ENCODE data around the gene ZNF423. TPM values are rescaled to one million over a fixed set of nuclear protein-coding genes. Genes with fewer than 3 reads are reported as not detected.

The ZNF423 gene
- total RNA-seq, 4 donors from 2014 or later, result 1.4 to 20.6 (median 4.7) TPM

DNA sequence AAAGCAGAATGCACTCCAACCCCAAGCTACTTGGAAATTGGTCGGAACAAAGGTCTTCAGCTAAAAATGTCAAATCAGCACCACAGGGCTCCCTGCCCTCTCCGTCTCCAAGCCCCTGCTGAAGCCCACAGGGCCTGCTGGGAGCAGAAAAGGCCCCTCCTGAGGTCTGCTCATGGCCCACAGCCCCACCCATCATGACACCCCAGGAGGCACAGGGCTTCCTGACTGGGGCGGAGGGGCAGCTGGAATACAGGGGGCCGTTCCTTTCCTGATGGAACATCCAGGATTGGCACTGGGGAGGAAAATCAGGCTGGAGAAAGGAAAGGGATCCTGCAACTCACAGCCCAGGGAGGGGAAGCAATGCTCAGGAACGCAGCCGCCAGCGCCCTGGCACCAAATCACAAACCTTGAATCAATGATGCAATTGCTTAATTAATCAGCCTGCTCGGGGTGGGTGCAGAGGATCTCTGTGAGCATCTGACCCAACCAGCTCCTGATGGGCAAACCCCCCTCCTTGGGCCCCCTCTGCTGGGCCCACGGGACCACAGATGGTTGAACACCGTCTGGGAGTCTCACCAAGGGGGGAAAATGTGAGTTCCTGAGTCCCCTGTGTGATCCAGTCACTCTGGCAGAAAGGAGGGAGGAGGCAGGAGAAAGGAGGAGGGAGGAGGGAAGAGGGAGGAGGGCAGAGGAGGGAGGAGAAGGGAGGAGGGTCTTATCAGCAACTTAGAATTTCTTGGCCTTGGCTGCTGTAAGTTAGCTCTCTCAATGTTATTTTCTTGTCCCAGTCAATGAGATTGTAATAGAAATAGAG lies 155.5 kb downstream of the ZNF423 start:
- TF ChIP-seq POLR2A (IDR thresholded peaks at IDR 0.05) (no peak), CTCF (IDR thresholded peaks at IDR 0.05) (no peak)
- DNase-seq, result no peak
- H3K4me1 ChIP-seq, result no peaks in the 10 kb centered on the region
- no peaks in the 10 kb centered on the region for H3K9me3 ChIP-seq
- no peaks in the 10 kb centered on the region for H3K27me3 ChIP-seq
- H3K4me3 ChIP-seq, result no peak overlapping the region
- no peaks in the 10 kb centered on the region for H3K36me3 ChIP-seq
- H3K27ac ChIP-seq, result peak overlapping the region in 1 of 4 donors; percentile 46

DNA sequence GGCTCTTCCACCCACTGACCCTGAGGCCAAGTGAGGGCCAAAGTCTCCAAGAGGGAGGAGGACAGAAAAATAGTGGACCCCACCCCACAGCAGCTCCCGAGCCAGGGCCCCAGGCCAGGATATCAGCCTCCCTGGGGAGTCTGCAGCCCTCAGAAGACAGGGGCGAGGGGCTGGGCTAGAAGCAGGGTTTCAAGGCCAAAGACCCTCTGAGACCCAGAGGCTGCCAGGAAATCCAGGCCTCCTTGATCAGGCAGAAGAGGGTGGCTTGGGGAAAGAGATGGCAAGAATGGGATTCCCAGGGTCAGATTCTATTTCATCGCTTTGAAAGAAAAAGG lies 156.1 kb downstream of the ZNF423 start:
- Histone ChIP-seq H3K36me3 (no peaks in the 10 kb centered on the region), H3K9me3 (no peaks in the 10 kb centered on the region), H3K4me1 (no peaks in the 10 kb centered on the region), H3K27ac (peak overlapping the region in 2 of 4 donors; percentile 6 to 35), H3K4me3 (no peak overlapping the region), H3K27me3 (no peaks in the 10 kb centered on the region)
- DNase-seq, result no peak
- TF ChIP-seq POLR2A (IDR thresholded peaks at IDR 0.05) (no peak), CTCF (IDR thresholded peaks at IDR 0.05) (no peak)

DNA sequence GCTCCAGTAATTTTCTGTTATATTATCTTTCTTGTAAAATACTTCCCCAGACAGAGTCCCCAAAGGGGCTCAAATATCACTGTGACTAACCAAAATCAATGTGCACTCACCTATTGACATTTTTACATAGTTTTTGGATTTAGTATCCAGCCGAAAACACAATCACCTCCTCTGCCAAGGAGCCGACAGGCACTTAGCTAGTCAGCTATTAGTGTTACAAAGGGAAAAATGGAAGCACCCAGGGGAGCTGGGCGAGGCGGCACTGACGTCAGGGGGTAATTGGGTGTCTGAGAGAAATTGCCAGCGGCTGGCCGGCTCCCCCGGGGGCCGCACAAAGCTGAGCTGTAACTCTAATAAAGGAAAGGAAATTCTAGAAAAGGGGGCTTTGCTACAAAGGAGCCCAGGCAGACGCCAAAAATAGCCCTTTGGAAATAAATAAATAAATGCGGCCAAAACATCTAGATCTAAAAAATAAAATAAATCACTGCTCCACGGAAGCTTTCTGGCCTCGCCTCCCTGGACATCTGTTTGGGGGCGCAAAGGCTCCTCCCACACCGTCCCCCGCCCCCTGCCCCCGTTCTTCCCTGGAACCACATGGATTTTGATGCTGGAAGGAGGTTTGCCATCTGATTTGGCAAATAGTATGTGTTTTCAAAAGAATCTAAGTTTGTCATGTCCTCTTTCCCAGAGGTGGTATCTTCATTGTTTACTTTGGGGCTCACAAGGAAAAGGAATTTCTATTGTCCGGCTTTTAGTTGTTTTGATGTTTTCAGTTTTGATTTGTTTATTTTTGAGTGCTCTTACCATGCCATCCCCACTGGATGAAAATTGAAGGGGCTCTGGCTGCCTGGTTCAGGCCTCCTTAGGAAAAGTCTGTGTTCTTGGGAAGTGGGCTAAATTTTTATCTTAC lies 156.7 kb downstream of the ZNF423 start:
- Histone ChIP-seq H3K4me1 (no peaks in the 10 kb centered on the region), H3K4me3 (no peak overlapping the region), H3K27me3 (no peaks in the 10 kb centered on the region), H3K36me3 (no peaks in the 10 kb centered on the region), H3K9me3 (no peaks in the 10 kb centered on the region), H3K27ac (peak overlapping the region in 3 of 4 donors; percentile 6 to 35 (median 17))
- TF ChIP-seq POLR2A (IDR thresholded peaks at IDR 0.05) (no peak), CTCF (IDR thresholded peaks at IDR 0.05) (no peak)
- DNase-seq, result no peak

DNA sequence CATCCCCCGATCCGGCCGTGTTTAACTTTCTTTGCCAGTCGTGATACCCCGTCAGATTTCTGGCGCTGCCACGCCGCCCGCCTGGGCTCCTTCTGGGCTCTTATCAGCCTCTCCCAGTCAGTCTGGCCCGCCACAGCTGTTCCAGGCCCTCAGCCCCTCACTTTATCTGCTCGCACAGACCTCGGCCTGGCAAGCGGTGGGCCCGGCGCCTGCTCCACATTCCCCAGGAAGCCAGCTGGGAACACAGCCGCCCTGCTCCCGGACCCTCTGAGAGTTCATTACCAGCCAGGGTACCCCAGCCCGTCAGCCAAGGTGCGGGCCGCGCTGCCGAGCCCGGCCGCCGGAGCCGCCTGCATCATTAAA lies 157.5 kb downstream of the ZNF423 start:
- H3K27me3 ChIP-seq, result no peaks in the 10 kb centered on the region
- no peak for TF ChIP-seq CTCF (IDR thresholded peaks at IDR 0.05)
- TF ChIP-seq POLR2A (IDR thresholded peaks at IDR 0.05), result no peak
- H3K9me3 ChIP-seq, result no peaks in the 10 kb centered on the region
- H3K27ac ChIP-seq, result peak overlapping the region in 1 of 4 donors; percentile 35
- H3K4me1 ChIP-seq, result no peaks in the 10 kb centered on the region
- H3K36me3 ChIP-seq, result no peaks in the 10 kb centered on the region
- H3K4me3 ChIP-seq, result no peak overlapping the region
- DNase-seq, result no peak

DNA sequence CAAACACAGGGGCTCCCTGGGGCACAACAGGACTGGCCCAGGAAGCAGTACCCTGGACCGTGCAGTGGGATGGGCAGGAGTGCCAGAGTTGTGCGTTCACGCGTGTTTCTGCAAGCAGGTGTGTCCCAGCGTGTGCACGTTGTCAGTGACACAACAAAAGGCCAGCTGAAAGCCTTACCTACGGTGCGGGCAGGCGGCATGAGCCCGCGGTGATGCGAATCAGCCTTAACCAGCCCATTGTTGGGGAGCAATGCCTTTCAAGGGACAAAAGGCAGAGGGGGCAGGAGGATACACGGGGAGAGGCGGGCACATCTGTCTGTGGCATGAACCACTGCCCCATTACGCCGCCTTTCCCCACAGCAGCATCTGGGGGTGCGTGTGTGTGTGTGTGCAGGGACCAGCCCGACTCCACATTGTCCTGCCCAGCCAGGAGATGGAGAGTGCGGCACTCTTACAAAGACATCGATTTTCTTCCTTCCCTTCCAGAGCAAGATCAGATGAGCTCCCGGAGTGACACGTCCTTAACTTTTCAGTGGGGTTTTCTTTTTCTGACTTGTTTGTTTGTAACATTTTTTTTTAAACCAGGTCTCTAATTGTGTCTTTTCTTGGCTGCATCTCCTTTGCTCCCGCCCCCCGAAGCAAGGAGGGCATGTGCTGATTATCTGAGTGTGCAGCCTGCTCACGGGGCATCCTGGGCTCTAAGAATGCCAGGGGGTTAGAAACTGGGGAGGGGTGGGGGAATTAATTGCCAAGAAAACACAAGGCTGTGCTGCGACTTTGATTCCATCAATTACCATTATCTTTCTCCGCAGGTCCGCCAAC lies 158.1 kb downstream of the ZNF423 start:
- Histone ChIP-seq H3K4me3 (no peak overlapping the region), H3K27me3 (no peaks in the 10 kb centered on the region), H3K9me3 (no peaks in the 10 kb centered on the region), H3K4me1 (no peaks in the 10 kb centered on the region), H3K36me3 (no peaks in the 10 kb centered on the region), H3K27ac (no peak overlapping the region)
- no peak for DNase-seq
- TF ChIP-seq CTCF (IDR thresholded peaks at IDR 0.05), result no peak
- TF ChIP-seq POLR2A (IDR thresholded peaks at IDR 0.05), result no peak

Measured in Peyer's patch (tissue), 4 donors.